ENCODE measurements around the gene DHRSX. TPM values are rescaled to one million over a fixed set of nuclear protein-coding genes. Genes with fewer than 3 reads are reported as not detected.
A peak's percentile ranks its signal among the peaks of the same experiment; 100 is the strongest.

The DHRSX gene
- total RNA-seq, 2 donors from 2014 or later, result 36.5 to 45.4 TPM

DNA sequence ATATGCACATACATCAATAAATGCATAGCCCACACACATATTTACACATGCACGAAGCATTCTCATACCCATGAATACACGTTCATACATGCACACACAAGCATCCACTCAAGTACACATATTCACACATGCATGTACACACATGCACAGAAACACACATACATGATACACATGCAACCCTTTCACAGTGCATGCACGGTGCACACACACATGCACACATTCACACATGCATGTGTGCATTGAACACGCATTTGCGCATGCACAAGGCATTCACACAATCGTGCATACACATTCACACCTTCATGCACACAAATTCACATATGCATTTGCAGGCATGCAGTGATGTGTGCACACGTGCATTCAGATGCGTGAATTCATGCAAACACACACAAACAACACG lies 324.5 kb downstream of the DHRSX start:
- peaks cover 11% of the 10 kb centered on the region for H3K9me3 Mint-ChIP-seq

GRCh38 chrX:2172359-2172758 lies 328.4 kb downstream of the DHRSX start:
- WGBS, 2 experiments (ENCODE audit: insufficient coverage in 1 of 2, insufficient read length in 1 of 2), result 95 to 100% methylated on average over 4 to 6 of the region's 6 CpGs
- H3K4me1 Mint-ChIP-seq, result no peaks in the 10 kb centered on the region
- H3K4me3 Mint-ChIP-seq, result no peak overlapping the region
- peaks cover 2% of the 10 kb centered on the region for H3K36me3 Mint-ChIP-seq (ENCODE audit: low read depth)
- H3K27me3 Mint-ChIP-seq (ENCODE audit: insufficient read depth), result no peaks in the 10 kb centered on the region
- Histone ChIP-seq H3K9ac (ENCODE audit: extremely low read depth, low read length, poor library complexity, severe bottlenecking) (no peak overlapping the region), H3K9me3 (ENCODE audit: control insufficient read depth, low read length) (no peaks in the 10 kb centered on the region), H3K4me1 (ENCODE audit: control insufficient read depth, insufficient read depth, low read length) (no peaks in the 10 kb centered on the region), H3K36me3 (ENCODE audit: control insufficient read depth, insufficient read depth, low read length) (no peaks in the 10 kb centered on the region), H3K27me3 (ENCODE audit: control insufficient read depth, insufficient read depth, low read length, poor library complexity, severe bottlenecking) (no peaks in the 10 kb centered on the region), H3K27ac (ENCODE audit: low read depth, low read length) (no peak overlapping the region), H3K4me3 (ENCODE audit: low read length) (no peak overlapping the region)
- TF ChIP-seq, protein P1, sequence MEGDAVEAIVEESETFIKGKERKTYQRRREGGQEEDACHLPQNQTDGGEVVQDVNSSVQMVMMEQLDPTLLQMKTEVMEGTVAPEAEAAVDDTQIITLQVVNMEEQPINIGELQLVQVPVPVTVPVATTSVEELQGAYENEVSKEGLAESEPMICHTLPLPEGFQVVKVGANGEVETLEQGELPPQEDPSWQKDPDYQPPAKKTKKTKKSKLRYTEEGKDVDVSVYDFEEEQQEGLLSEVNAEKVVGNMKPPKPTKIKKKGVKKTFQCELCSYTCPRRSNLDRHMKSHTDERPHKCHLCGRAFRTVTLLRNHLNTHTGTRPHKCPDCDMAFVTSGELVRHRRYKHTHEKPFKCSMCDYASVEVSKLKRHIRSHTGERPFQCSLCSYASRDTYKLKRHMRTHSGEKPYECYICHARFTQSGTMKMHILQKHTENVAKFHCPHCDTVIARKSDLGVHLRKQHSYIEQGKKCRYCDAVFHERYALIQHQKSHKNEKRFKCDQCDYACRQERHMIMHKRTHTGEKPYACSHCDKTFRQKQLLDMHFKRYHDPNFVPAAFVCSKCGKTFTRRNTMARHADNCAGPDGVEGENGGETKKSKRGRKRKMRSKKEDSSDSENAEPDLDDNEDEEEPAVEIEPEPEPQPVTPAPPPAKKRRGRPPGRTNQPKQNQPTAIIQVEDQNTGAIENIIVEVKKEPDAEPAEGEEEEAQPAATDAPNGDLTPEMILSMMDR (conservative IDR thresholded peaks at IDR 0.05), result no peak
- peaks cover 26% of the 10 kb centered on the region for H3K9me3 Mint-ChIP-seq
- H3K27ac Mint-ChIP-seq, result no peak overlapping the region
- DNase-seq, result no peak

More for the DNA sequence above, 324.5 kb downstream of the DHRSX start:
- no peaks in the 10 kb centered on the region for H3K4me1 Mint-ChIP-seq
- H3K9ac ChIP-seq (ENCODE audit: extremely low read depth, low read length, poor library complexity, severe bottlenecking), result no peak overlapping the region
- H3K4me3 Mint-ChIP-seq, result no peak overlapping the region
- DNase-seq, result no peak
- H3K27ac Mint-ChIP-seq, result no peak overlapping the region
- H3K4me1 ChIP-seq (ENCODE audit: control insufficient read depth, insufficient read depth, low read length), result no peaks in the 10 kb centered on the region
- peaks cover 2% of the 10 kb centered on the region for H3K36me3 Mint-ChIP-seq (ENCODE audit: low read depth)
- TF ChIP-seq, protein P1 (conservative IDR thresholded peaks at IDR 0.05), result no peak
- no peaks in the 10 kb centered on the region for H3K27me3 ChIP-seq (ENCODE audit: control insufficient read depth, insufficient read depth, low read length, poor library complexity, severe bottlenecking)
- no peaks in the 10 kb centered on the region for H3K36me3 ChIP-seq (ENCODE audit: control insufficient read depth, insufficient read depth, low read length)
- peaks cover 17% of the 10 kb centered on the region for H3K9me3 ChIP-seq (ENCODE audit: control insufficient read depth, low read length)
- no peak overlapping the region for H3K4me3 ChIP-seq (ENCODE audit: low read length)
- H3K27me3 Mint-ChIP-seq (ENCODE audit: insufficient read depth), result no peaks in the 10 kb centered on the region
- H3K27ac ChIP-seq (ENCODE audit: low read depth, low read length), result peak overlapping the region; percentile 78
- 89 to 91% methylated on average over 8 to 9 of the region's 9 CpGs for whole genome bisulfite sequencing, 2 experiments (ENCODE audit: insufficient coverage in 1 of 2, insufficient read length in 1 of 2)

Other genes with a start within 250 kb of the DHRSX start
- gene ZBED1, start within 50 bp of the DHRSX start, total RNA-seq, result 10 to 100 TPM; 55.8 to 71.9 TPM
- 100 to 1,000 TPM; 314 to 397 TPM for gene CD99, start 190.3 kb upstream of the DHRSX start, total RNA-seq

Data from endodermal cell (in vitro differentiated cells).